ENCODE results near the gene COX7A2L. TPM values are rescaled to one million over a fixed set of nuclear protein-coding genes. Genes with fewer than 3 reads are reported as not detected.

The COX7A2L gene
- total RNA-seq, 1 donor from 2014 or later: 445 TPM

GRCh38 chr2:42345986-42346385, 15.0 kb downstream of the COX7A2L start:
- TF ChIP-seq CTCF (IDR thresholded peaks at IDR 0.05; ENCODE audit: insufficient read depth, low read length, severe bottlenecking): no peak
- Histone ChIP-seq H3K4me3 (ENCODE audit: low read depth, low read length) (no peak overlapping the region), H3K27me3 (ENCODE audit: control insufficient read depth, insufficient read depth, low read length) (no peaks in the 10 kb centered on the region), H3K36me3 (ENCODE audit: control insufficient read depth, insufficient read depth, low read length) (peaks cover 2% of the 10 kb centered on the region)
- no peak for FAIRE-seq
- no peak for DNase-seq (ENCODE audit: low read depth)

- Histone ChIP-seq H3K4me3 (ENCODE audit: low read depth, low read length) (no peak overlapping the region), H3K27me3 (ENCODE audit: control insufficient read depth, insufficient read depth, low read length) (no peaks in the 10 kb centered on the region), H3K36me3 (ENCODE audit: control insufficient read depth, insufficient read depth, low read length) (peaks cover 5% of the 10 kb centered on the region)
- no peak for TF ChIP-seq CTCF (IDR thresholded peaks at IDR 0.05; ENCODE audit: insufficient read depth, low read length, severe bottlenecking)
- DNase-seq (ENCODE audit: low read depth): no peak
- FAIRE-seq: no peak
Observed at GRCh38 chr2:42342795-42343241, 18.2 kb downstream of the COX7A2L start.

GRCh38 chr2:42342061-42342794, 18.8 kb downstream of the COX7A2L start:
- peaks cover 5% of the 10 kb centered on the region for H3K36me3 ChIP-seq (ENCODE audit: control insufficient read depth, insufficient read depth, low read length)
- FAIRE-seq: no peak
- TF ChIP-seq CTCF (IDR thresholded peaks at IDR 0.05; ENCODE audit: insufficient read depth, low read length, severe bottlenecking): no peak
- DNase-seq (ENCODE audit: low read depth): peak; percentile 91
- no peaks in the 10 kb centered on the region for H3K27me3 ChIP-seq (ENCODE audit: control insufficient read depth, insufficient read depth, low read length)
- no peak overlapping the region for H3K4me3 ChIP-seq (ENCODE audit: low read depth, low read length)

- FAIRE-seq (no peak), DNase-seq (ENCODE audit: low read depth) (no peak)
- Histone ChIP-seq H3K36me3 (ENCODE audit: control insufficient read depth, insufficient read depth, low read length) (peaks cover 5% of the 10 kb centered on the region), H3K4me3 (ENCODE audit: low read depth, low read length) (no peak overlapping the region), H3K27me3 (ENCODE audit: control insufficient read depth, insufficient read depth, low read length) (no peaks in the 10 kb centered on the region)
- no peak for TF ChIP-seq CTCF (IDR thresholded peaks at IDR 0.05; ENCODE audit: insufficient read depth, low read length, severe bottlenecking)
Observed at GRCh38 chr2:42340938-42341636, 19.9 kb downstream of the COX7A2L start.

GRCh38 chr2:42340045-42340937, 20.7 kb downstream of the COX7A2L start:
- no peaks in the 10 kb centered on the region for H3K27me3 ChIP-seq (ENCODE audit: control insufficient read depth, insufficient read depth, low read length)
- no peak for TF ChIP-seq CTCF (IDR thresholded peaks at IDR 0.05; ENCODE audit: insufficient read depth, low read length, severe bottlenecking)
- peaks cover 3% of the 10 kb centered on the region for H3K36me3 ChIP-seq (ENCODE audit: control insufficient read depth, insufficient read depth, low read length)
- no peak overlapping the region for H3K4me3 ChIP-seq (ENCODE audit: low read depth, low read length)
- no peak for DNase-seq (ENCODE audit: low read depth)
- FAIRE-seq: no peak

All from bronchial epithelial cell (primary cell).